Measurements from ENCODE around the gene MLKL. TPM values are rescaled to one million over a fixed set of nuclear protein-coding genes. Genes with fewer than 3 reads are reported as not detected.
A peak's percentile ranks its signal among the peaks of the same experiment; 100 is the strongest.

Gene MLKL
- total and polyA plus RNA-seq, 2 of the 13 experiments (the other 11 are each of a cell fraction or from before 2014, with no cell fraction given): 6.4 to 10.7 TPM

- TF ChIP-seq MAFK (conservative IDR thresholded peaks at IDR 0.05 in 1 of 2, IDR thresholded peaks at IDR 0.05 in 1 of 2; ENCODE audit: low read length in 2 of 2): no peak
- TF ChIP-seq ATF1 (CRISPR knock-in tag; IDR thresholded peaks at IDR 0.05): peak; percentile 37; the same call in 1 of the 2 replicates
- no peak for TF ChIP-seq DMTF1 (CRISPR knock-in tag; IDR thresholded peaks at IDR 0.05)
- TF ChIP-seq NCOA2 (CRISPR knock-in tag; IDR thresholded peaks at IDR 0.05): 0 out of 2 replicates have a peak, but pooled peaks have one; percentile 12
- no peak for TF ChIP-seq ZNF281 (CRISPR knock-in tag; IDR thresholded peaks at IDR 0.05; ENCODE audit: borderline replicate concordance)
- peak; percentile 90; the same call in 1 of the 2 replicates for TF ChIP-seq BCL3 (CRISPR knock-in tag; IDR thresholded peaks at IDR 0.05)
- TF ChIP-seq ZHX2 (IDR thresholded peaks at IDR 0.05; ENCODE audit: low read depth): no peak
- 0 out of 2 replicates have a peak, but pooled peaks have one; percentile 42 for TF ChIP-seq ZHX2 (CRISPR knock-in tag; IDR thresholded peaks at IDR 0.05; ENCODE audit: borderline replicate concordance)
- TF ChIP-seq IKZF5 (CRISPR knock-in tag; IDR thresholded peaks at IDR 0.05): peak; percentile 70
- TF ChIP-seq BRCA1 (CRISPR knock-in tag; IDR thresholded peaks at IDR 0.05): 0 out of 2 replicates have a peak, but pooled peaks have one; percentile 8
- no peak; the same call in 1 of the 2 replicates for TF ChIP-seq ZNF276 (CRISPR knock-in tag; IDR thresholded peaks at IDR 0.05; ENCODE audit: low read depth)
Observed at GRCh38 chr16:74700438-74701225, at the start of gene MLKL (continued).

Measured in HepG2 (cell line).